ENCODE data around the gene EGLN3. TPM values are rescaled to one million over a fixed set of nuclear protein-coding genes. Genes with fewer than 3 reads are reported as not detected.
"Not testable (repeated sequence)": the region's sequence is repeated elsewhere in the genome, so short reads cannot be mapped to it uniquely, and the experiment has no call there.

EGLN3 gene
- total RNA-seq, 4 donors from 2014 or later = 11.4 to 35.1 (median 25.0) TPM

GRCh38 chr14:33968722-33969121, 17.8 kb upstream of the EGLN3 start:
- Histone ChIP-seq H3K4me1 (no peaks in the 10 kb centered on the region), H3K27me3 (no peaks in the 10 kb centered on the region), H3K27ac (no peak overlapping the region), H3K4me3 (no peak overlapping the region), H3K9me3 (no peaks in the 10 kb centered on the region), H3K36me3 (no peaks in the 10 kb centered on the region)
- TF ChIP-seq POLR2A (IDR thresholded peaks at IDR 0.05) (no peak), CTCF (IDR thresholded peaks at IDR 0.05) (no peak)
- DNase-seq = no peak
- 42 to 56% methylated on average over 1 of the region's 1 CpG for WGBS, 2 donors
- intact Hi-C loops (cut with DNase I) = no loop called here

GRCh38 chr14:33967138-33967537, 16.3 kb upstream of the EGLN3 start:
- TF ChIP-seq CTCF (IDR thresholded peaks at IDR 0.05) (no peak), POLR2A (IDR thresholded peaks at IDR 0.05) (no peak)
- no peak for DNase-seq
- Histone ChIP-seq H3K4me1 (no peaks in the 10 kb centered on the region), H3K36me3 (no peaks in the 10 kb centered on the region), H3K27ac (no peak overlapping the region), H3K4me3 (no peak overlapping the region), H3K9me3 (no peaks in the 10 kb centered on the region), H3K27me3 (no peaks in the 10 kb centered on the region)
- WGBS, 2 donors = 56 to 62% methylated on average over 3 to 4 of the region's 4 CpGs
- intact Hi-C loops (cut with DNase I) = no loop called here

- no peak overlapping the region for H3K27ac ChIP-seq
- 75 to 77% methylated on average over 6 of the region's 6 CpGs for WGBS, 2 donors
- H3K27me3 ChIP-seq = no peaks in the 10 kb centered on the region
- TF ChIP-seq POLR2A (IDR thresholded peaks at IDR 0.05) (no peak), CTCF (IDR thresholded peaks at IDR 0.05) (no peak)
- no peaks in the 10 kb centered on the region for H3K4me1 ChIP-seq
- no peak for DNase-seq
- H3K9me3 ChIP-seq = no peaks in the 10 kb centered on the region
- no peak overlapping the region for H3K4me3 ChIP-seq
- H3K36me3 ChIP-seq = no peaks in the 10 kb centered on the region
- intact Hi-C loops (cut with DNase I) = no loop called here
These were observed 15.4 kb upstream of the EGLN3 start for GRCh38 chr14:33966276-33966675.

GRCh38 chr14:33964599-33965317, 13.9 kb upstream of the EGLN3 start:
- H3K4me3 ChIP-seq = no peak overlapping the region

GRCh38 chr14:33963892-33964291, 13.0 kb upstream of the EGLN3 start:
- intact Hi-C loops (cut with DNase I) = no loop called here
- H3K36me3 ChIP-seq = no peaks in the 10 kb centered on the region
- no peak overlapping the region for H3K27ac ChIP-seq
- H3K9me3 ChIP-seq = no peaks in the 10 kb centered on the region
- no peaks in the 10 kb centered on the region for H3K4me1 ChIP-seq
- 83 to 96% methylated on average over 5 of the region's 5 CpGs for WGBS, 2 donors
- DNase-seq = no peak
- TF ChIP-seq POLR2A (IDR thresholded peaks at IDR 0.05) = no peak
- TF ChIP-seq CTCF (IDR thresholded peaks at IDR 0.05) = no peak
- no peaks in the 10 kb centered on the region for H3K27me3 ChIP-seq
- H3K4me3 ChIP-seq = no peak overlapping the region

More at GRCh38 chr14:33964599-33965317, 13.9 kb upstream of the EGLN3 start:
- no peak for DNase-seq
- Histone ChIP-seq H3K9me3 (no peaks in the 10 kb centered on the region), H3K4me1 (no peaks in the 10 kb centered on the region), H3K27ac (no peak overlapping the region), H3K36me3 (no peaks in the 10 kb centered on the region), H3K27me3 (no peaks in the 10 kb centered on the region)
- 66 to 87% methylated on average over 6 of the region's 6 CpGs for WGBS, 2 donors
- intact Hi-C loops (cut with DNase I) = no loop called here
- TF ChIP-seq CTCF (IDR thresholded peaks at IDR 0.05) (no peak), POLR2A (IDR thresholded peaks at IDR 0.05) (no peak)

- H3K27ac ChIP-seq; DNase-seq; H3K9me3 ChIP-seq; H3K27me3 ChIP-seq; H3K4me1 ChIP-seq; H3K36me3 ChIP-seq; H3K4me3 ChIP-seq; intact Hi-C loops (cut with DNase I): not testable (repeated sequence)
- WGBS, 2 donors = 69 to 83% methylated on average over 5 of the region's 5 CpGs
These were observed 11.6 kb upstream of the EGLN3 start for GRCh38 chr14:33962466-33962865.
